Measurements from ENCODE around the gene SCRG1. TPM values are rescaled to one million over a fixed set of nuclear protein-coding genes. Genes with fewer than 3 reads are reported as not detected.

SCRG1 gene
- total RNA-seq, 1 experiment from 2014 or later = not detected

DNA sequence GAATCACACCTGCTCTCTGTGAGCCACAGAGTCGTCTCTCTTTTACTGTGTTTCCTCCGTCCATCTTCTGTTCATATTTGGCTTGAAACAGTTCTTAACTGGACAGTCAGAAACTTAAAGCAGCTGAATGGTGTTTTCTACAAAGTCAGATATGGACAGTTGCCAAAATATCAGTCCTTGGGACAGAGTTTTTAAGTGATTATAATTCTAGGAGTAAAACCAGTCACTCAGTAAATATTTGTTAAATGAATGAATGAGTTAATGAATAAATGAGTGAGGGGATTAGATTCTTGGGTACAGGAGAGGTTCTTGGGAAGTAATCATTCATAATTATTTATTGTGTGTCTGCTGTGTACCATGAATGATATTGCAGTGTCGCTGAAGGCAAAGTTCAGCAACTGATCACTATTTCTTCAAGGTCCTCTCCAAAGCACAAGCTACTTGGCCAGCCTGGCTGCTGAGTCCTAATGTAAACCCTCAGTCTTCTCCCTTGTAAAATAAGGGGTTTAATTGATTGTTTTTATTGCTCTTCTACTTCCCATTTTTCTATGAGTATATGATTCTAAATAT, 5.5 kb upstream of the SCRG1 start:
- ChIA-PET CTCF (no interaction called here), POLR2A (ENCODE audit: unreplicated experiment) (no interaction called here)
- DNase-seq = no peak
- Histone ChIP-seq H3K4me1 (replicated peaks; ENCODE audit: insufficient read depth) (no peaks in the 10 kb centered on the region), H3K27me3 (ENCODE audit: insufficient read depth, low read depth) (no peaks in the 10 kb centered on the region), H3F3A (ENCODE audit: insufficient read depth, low read depth) (no peaks in the 10 kb centered on the region), H3K4me3 (no peak overlapping the region), H3K79me2 (ENCODE audit: low read depth) (no peaks in the 10 kb centered on the region), H3K36me3 (ENCODE audit: low read depth) (no peaks in the 10 kb centered on the region), H3K9me3 (ENCODE audit: insufficient read depth, low read depth) (no peaks in the 10 kb centered on the region), H3K27ac (no peak overlapping the region), H3K9me2 (ENCODE audit: insufficient read depth) (no peaks in the 10 kb centered on the region), H4K20me1 (ENCODE audit: insufficient read depth) (no peaks in the 10 kb centered on the region), H2AFZ (no peak overlapping the region), H3K4me2 (no peak overlapping the region)
- BruUV-seq (replicated peaks) = no TSS peak
- no peak for TF ChIP-seq CTCF (conservative IDR thresholded peaks at IDR 0.05)
- TF ChIP-seq EZH2 (IDR thresholded peaks at IDR 0.05; ENCODE audit: low read depth) = no peak
- intact Hi-C loops (cut with micrococcal nuclease; ENCODE audit: unreplicated experiment) = no loop called here

DNA sequence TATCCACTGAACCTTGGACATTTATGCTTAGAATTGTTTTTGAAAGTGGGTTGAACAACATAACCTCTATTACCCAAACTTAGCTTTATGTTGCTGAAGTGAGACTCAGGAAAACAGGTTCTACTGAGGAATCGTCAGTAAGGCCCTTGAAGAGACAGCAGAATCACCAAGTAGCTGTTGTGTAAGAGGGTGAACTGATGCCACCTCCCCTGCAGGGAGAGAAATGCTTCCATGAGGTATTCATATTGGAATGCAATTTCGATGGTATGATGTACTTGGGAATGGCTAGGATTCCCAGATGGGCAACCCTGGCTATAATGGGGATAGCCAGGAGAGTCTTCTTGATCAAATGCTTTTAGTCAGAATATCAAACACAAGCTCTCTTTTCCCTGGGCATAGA, 4.1 kb upstream of the SCRG1 start:
- no peak overlapping the region for H3K4me3 ChIP-seq
- no TSS peak for BruUV-seq (replicated peaks)
- no peaks in the 10 kb centered on the region for H3F3A ChIP-seq (ENCODE audit: insufficient read depth, low read depth)
- TF ChIP-seq EZH2 (IDR thresholded peaks at IDR 0.05; ENCODE audit: low read depth) (no peak), CTCF (conservative IDR thresholded peaks at IDR 0.05) (no peak)
- no peak overlapping the region for H3K4me2 ChIP-seq
- H3K27ac ChIP-seq = no peak overlapping the region
- no peaks in the 10 kb centered on the region for H3K9me2 ChIP-seq (ENCODE audit: insufficient read depth)
- intact Hi-C loops (cut with micrococcal nuclease; ENCODE audit: unreplicated experiment) = no loop called here
- no peaks in the 10 kb centered on the region for H3K27me3 ChIP-seq (ENCODE audit: insufficient read depth, low read depth)
- CTCF ChIA-PET = no interaction called here
- POLR2A ChIA-PET (ENCODE audit: unreplicated experiment) = no interaction called here
- no peaks in the 10 kb centered on the region for H3K9me3 ChIP-seq (ENCODE audit: insufficient read depth, low read depth)
- DNase-seq = peak in 1 of 2 experiments; percentile 37
- no peak overlapping the region for H2AFZ ChIP-seq
- H4K20me1 ChIP-seq (ENCODE audit: insufficient read depth) = no peaks in the 10 kb centered on the region
- no peaks in the 10 kb centered on the region for H3K4me1 ChIP-seq (replicated peaks; ENCODE audit: insufficient read depth)
- H3K79me2 ChIP-seq (ENCODE audit: low read depth) = no peaks in the 10 kb centered on the region
- no peaks in the 10 kb centered on the region for H3K36me3 ChIP-seq (ENCODE audit: low read depth)

GRCh38 chr4:173401063-173401462, 2.1 kb upstream of the SCRG1 start:
- Histone ChIP-seq H3K9me3 (ENCODE audit: insufficient read depth, low read depth) (no peaks in the 10 kb centered on the region), H3K27ac (no peak overlapping the region), H2AFZ (no peak overlapping the region), H4K20me1 (ENCODE audit: insufficient read depth) (no peaks in the 10 kb centered on the region), H3K4me1 (replicated peaks; ENCODE audit: insufficient read depth) (no peaks in the 10 kb centered on the region), H3K36me3 (ENCODE audit: low read depth) (no peaks in the 10 kb centered on the region), H3K27me3 (ENCODE audit: insufficient read depth, low read depth) (no peaks in the 10 kb centered on the region), H3K9me2 (ENCODE audit: insufficient read depth) (no peaks in the 10 kb centered on the region), H3K4me2 (no peak overlapping the region), H3K79me2 (ENCODE audit: low read depth) (no peaks in the 10 kb centered on the region), H3F3A (ENCODE audit: insufficient read depth, low read depth) (no peaks in the 10 kb centered on the region), H3K4me3 (no peak overlapping the region)
- TF ChIP-seq CTCF (conservative IDR thresholded peaks at IDR 0.05) = no peak
- no peak for TF ChIP-seq EZH2 (IDR thresholded peaks at IDR 0.05; ENCODE audit: low read depth)
- DNase-seq = no peak
- intact Hi-C loops (cut with micrococcal nuclease; ENCODE audit: unreplicated experiment) = no loop called here
- no TSS peak for BruUV-seq (replicated peaks)
- ChIA-PET POLR2A (ENCODE audit: unreplicated experiment) (no interaction called here), CTCF (no interaction called here)

Data from PC-9 (cell line).